SU-DHL-6 (cell line): ENCODE measurements around the gene VPS52.

Experiments used
- H2AFZ ChIP-seq: fragments of 200-600 bp; sonication (generic); 2 replicates; pipeline ENCODE4 v1.6.1; 2014; ENCODE audit warnings: low read depth, mild to moderate bottlenecking, moderate library complexity, mixed read lengths, antibody characterized with exemption, low read length; ENCODE audit not compliant: severe bottlenecking
- H3F3A ChIP-seq: fragments of 200-600 bp; shearing (Covaris generic); 2 replicates; pipeline ENCODE4 v1.6.0; 2016; ENCODE audit warnings: antibody characterized with exemption, mild to moderate bottlenecking; ENCODE audit not compliant: insufficient read depth
- H3K27ac ChIP-seq: fragments of 200-600 bp; sonication (generic); 2 replicates; pipeline ENCODE4 v1.5.1; 2016; ENCODE audit warnings: low read depth, mild to moderate bottlenecking, low read length, moderate library complexity, mixed read lengths
- H3K27me3 ChIP-seq: fragments of 200-600 bp; sonication (generic), shearing (Covaris generic); 2 replicates; pipeline ENCODE4 v1.6.0; 2014; ENCODE audit warnings: mild to moderate bottlenecking, low read length
- H3K36me3 ChIP-seq: fragments of 200-600 bp; sonication (generic); 2 replicates; pipeline ENCODE4 v1.6.1; 2014; ENCODE audit warnings: mild to moderate bottlenecking, low read length, mixed read lengths
- H3K4me2 ChIP-seq: fragments of 300-600, 200-600 bp; shearing (Covaris generic), sonication (generic); 2 replicates; pipeline ENCODE4 v1.6.0; 2014; ENCODE audit warnings: low read length, low read depth, mild to moderate bottlenecking; ENCODE audit not compliant: poor library complexity, severe bottlenecking
- H3K4me3 ChIP-seq: fragments of 200-600 bp; sonication (generic); 2 replicates; pipeline ENCODE4 v1.5.1; 2014; ENCODE audit warnings: antibody characterized with exemption, low read length, mild to moderate bottlenecking, mixed read lengths; ENCODE audit not compliant: insufficient read depth, poor library complexity, severe bottlenecking
- H3K79me2 ChIP-seq: fragments of 200-600 bp; sonication (generic); 2 replicates; pipeline ENCODE4 v1.6.1; 2014; ENCODE audit warnings: mild to moderate bottlenecking, low read length, moderate library complexity; ENCODE audit not compliant: insufficient read depth
- H3K9ac ChIP-seq: fragments of 200-600 bp; sonication (generic); 2 replicates; pipeline ENCODE4 v1.7.0; 2014; ENCODE audit warnings: mild to moderate bottlenecking, low read length
- H3K9me2 ChIP-seq: fragments of 200-600 bp; sonication (generic); replicated peaks from 2 replicates; pipeline ENCODE4 v1.6.1; 2014; ENCODE audit warnings: low read length; ENCODE audit not compliant: insufficient read depth
- H3K9me3 ChIP-seq: fragments of 200-600 bp; sonication (generic); 2 replicates; pipeline ENCODE4 v1.6.1; 2014; ENCODE audit warnings: low read length, mixed read lengths; ENCODE audit not compliant: insufficient read depth
- H4K20me1 ChIP-seq: fragments of 200-600 bp; sonication (generic); 2 replicates; pipeline ENCODE4 v1.6.1; 2014; ENCODE audit warnings: low read depth, mild to moderate bottlenecking, antibody characterized with exemption, low read length, moderate library complexity, mixed read lengths
- CTCF ChIP-seq: fragments of 200-600 bp; sonication (generic); IDR thresholded peaks from one replicate; pipeline ENCODE4 v1.5.1; 2017; ENCODE audit warnings: antibody characterized with exemption, mild to moderate bottlenecking, low read length, moderate library complexity; ENCODE audit not compliant: insufficient read depth, poor library complexity, severe bottlenecking
- EZH2phosphoT487 ChIP-seq: fragments of 200-600 bp; sonication (generic), shearing (Covaris generic); conservative IDR thresholded peaks from 2 replicates; pipeline ENCODE4 v1.6.1; 2018; ENCODE audit warnings: mild to moderate bottlenecking, antibody characterized with exemption, low read length, moderate library complexity, mixed read lengths

VPS52 gene

GRCh38 chr6:33254591-33254990 is 17.1 kb downstream of the VPS52 start:
- Histone ChIP-seq H4K20me1 (no peaks in the 10 kb centered on the region), H3K4me3 (no peak overlapping the region), H3K27ac (no peak overlapping the region), H3K27me3 (no peaks in the 10 kb centered on the region), H3K79me2 (peaks cover 7% of the 10 kb centered on the region; the same call in 1 of the 2 replicates), H3K36me3 (peaks cover 7% of the 10 kb centered on the region; the same call in 1 of the 2 replicates), H2AFZ (no peak overlapping the region), H3K9me3 (no peaks in the 10 kb centered on the region), H3K4me2 (no peak overlapping the region), H3K9ac (no peak overlapping the region), H3K9me2 (no peaks in the 10 kb centered on the region), H3F3A (peaks cover 13% of the 10 kb centered on the region; the same call in 1 of the 2 replicates)
- no peak for TF ChIP-seq EZH2phosphoT487
- TF ChIP-seq CTCF, result no peak

- Histone ChIP-seq H3F3A (peaks cover 17% of the 10 kb centered on the region), H4K20me1 (no peaks in the 10 kb centered on the region), H3K9me2 (no peaks in the 10 kb centered on the region), H3K79me2 (peaks cover 7% of the 10 kb centered on the region; the same call in 1 of the 2 replicates), H3K9ac (no peak overlapping the region), H3K27me3 (no peaks in the 10 kb centered on the region), H3K27ac (no peak overlapping the region), H3K36me3 (no peaks in the 10 kb centered on the region), H3K4me3 (no peak overlapping the region), H2AFZ (no peak overlapping the region), H3K9me3 (no peaks in the 10 kb centered on the region), H3K4me2 (no peak overlapping the region)
- TF ChIP-seq CTCF, result no peak
- TF ChIP-seq EZH2phosphoT487, result no peak
These were observed 18.9 kb downstream of the VPS52 start for GRCh38 chr6:33252759-33253158.

GRCh38 chr6:33251395-33252012 is 20.2 kb downstream of the VPS52 start:
- H3K9ac ChIP-seq, result no peak overlapping the region
- H4K20me1 ChIP-seq, result no peaks in the 10 kb centered on the region
- no peak overlapping the region for H3K27ac ChIP-seq
- peaks cover 7% of the 10 kb centered on the region; the same call in 1 of the 2 replicates for H3K79me2 ChIP-seq
- H3K36me3 ChIP-seq, result no peaks in the 10 kb centered on the region
- H3K9me3 ChIP-seq, result no peaks in the 10 kb centered on the region
- no peak overlapping the region for H2AFZ ChIP-seq
- no peak for TF ChIP-seq CTCF
- no peak for TF ChIP-seq EZH2phosphoT487
- no peak overlapping the region for H3K4me2 ChIP-seq
- peaks cover 17% of the 10 kb centered on the region for H3F3A ChIP-seq
- no peak overlapping the region for H3K4me3 ChIP-seq
- H3K27me3 ChIP-seq, result no peaks in the 10 kb centered on the region
- H3K9me2 ChIP-seq, result no peaks in the 10 kb centered on the region
